ENCODE results near the gene ACSS2. TPM values are rescaled to one million over a fixed set of nuclear protein-coding genes. Genes with fewer than 3 reads are reported as not detected.
A peak's percentile ranks its signal among the peaks of the same experiment; 100 is the strongest.

Gene ACSS2
- total RNA-seq, 1 donor from 2014 or later, result 146 TPM

DNA sequence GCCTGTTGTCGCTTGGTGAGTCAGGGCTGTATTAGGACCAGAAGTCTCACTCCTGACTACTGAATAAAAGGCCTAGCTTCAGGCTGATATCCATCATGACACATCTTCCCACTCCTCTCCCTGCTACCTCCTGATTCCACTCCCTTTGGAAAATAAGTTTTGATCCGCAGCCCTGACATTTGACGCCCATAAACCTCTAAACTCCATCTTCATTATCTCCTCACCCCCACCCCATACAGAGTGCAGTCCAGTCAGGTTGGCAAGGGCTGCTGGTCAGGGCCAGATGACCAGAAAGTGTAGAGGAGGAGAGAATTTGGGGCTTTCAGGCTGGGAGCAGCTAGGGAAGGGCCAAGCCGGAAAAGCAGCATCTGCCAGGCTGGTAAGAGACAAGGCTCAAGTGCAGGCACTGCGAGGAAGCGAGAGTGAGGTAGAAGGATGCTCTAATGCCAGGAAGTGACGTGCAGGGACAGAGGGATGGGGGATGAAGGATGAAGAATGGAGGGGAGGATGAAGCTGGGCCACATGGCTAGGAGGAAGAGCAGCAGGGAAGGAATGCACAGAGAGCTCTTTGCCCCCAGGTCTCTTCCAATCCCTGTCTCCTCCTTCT lies 5.0 kb upstream of the ACSS2 start:
- no peaks in the 10 kb centered on the region for H3K36me3 ChIP-seq
- H3K4me3 ChIP-seq, result peak overlapping the region; percentile 77
- H3K27ac ChIP-seq, result no peak overlapping the region
- intact Hi-C loops (cut with DNase I), result loop anchor here (5.0 kb wide), 1 partner anchor 86 kb away; the partner anchor contains the start of genes GSS and MYH7B
- DNase-seq (no peak), ATAC-seq (no peak)
- H3K9me3 ChIP-seq, result no peaks in the 10 kb centered on the region
- H3K4me1 ChIP-seq, result peaks cover 35% of the 10 kb centered on the region
- H3K27me3 ChIP-seq, result no peaks in the 10 kb centered on the region
- TF ChIP-seq, protein P1, sequence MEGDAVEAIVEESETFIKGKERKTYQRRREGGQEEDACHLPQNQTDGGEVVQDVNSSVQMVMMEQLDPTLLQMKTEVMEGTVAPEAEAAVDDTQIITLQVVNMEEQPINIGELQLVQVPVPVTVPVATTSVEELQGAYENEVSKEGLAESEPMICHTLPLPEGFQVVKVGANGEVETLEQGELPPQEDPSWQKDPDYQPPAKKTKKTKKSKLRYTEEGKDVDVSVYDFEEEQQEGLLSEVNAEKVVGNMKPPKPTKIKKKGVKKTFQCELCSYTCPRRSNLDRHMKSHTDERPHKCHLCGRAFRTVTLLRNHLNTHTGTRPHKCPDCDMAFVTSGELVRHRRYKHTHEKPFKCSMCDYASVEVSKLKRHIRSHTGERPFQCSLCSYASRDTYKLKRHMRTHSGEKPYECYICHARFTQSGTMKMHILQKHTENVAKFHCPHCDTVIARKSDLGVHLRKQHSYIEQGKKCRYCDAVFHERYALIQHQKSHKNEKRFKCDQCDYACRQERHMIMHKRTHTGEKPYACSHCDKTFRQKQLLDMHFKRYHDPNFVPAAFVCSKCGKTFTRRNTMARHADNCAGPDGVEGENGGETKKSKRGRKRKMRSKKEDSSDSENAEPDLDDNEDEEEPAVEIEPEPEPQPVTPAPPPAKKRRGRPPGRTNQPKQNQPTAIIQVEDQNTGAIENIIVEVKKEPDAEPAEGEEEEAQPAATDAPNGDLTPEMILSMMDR (IDR thresholded peaks at IDR 0.05), result no peak

DNA sequence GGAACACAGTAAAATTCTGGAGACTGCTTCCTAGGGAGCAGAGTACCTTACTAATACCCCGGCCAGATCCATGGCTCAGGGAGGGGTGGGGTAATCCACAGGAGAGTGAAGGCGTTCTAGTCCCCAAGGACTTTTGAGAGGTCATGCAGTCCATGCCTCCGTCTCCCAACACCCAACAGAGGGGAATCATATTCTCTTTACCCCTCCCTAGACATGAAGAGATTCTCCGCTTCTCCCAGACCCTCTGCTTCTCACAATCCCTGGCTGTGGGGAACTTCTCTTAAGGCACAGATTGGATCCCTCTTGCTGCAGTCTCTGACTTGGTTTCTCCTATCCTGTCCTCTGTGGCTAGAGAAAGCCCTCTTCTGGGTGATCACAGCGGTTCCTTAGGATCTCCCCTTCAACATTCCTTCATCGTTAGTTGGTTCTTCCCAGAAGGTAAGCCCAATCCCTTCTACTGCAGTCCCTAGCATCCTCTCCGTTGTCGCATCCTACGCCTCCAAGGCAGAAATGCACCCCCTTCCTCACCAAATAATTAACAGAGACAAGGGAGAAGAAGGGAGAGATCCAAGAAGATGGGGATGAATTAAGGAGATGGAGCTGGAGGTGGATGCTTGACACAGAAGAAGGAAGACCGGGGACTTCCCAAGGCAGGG lies 4.3 kb upstream of the ACSS2 start:
- H3K4me3 ChIP-seq, result peak overlapping the region; percentile 77

DNA sequence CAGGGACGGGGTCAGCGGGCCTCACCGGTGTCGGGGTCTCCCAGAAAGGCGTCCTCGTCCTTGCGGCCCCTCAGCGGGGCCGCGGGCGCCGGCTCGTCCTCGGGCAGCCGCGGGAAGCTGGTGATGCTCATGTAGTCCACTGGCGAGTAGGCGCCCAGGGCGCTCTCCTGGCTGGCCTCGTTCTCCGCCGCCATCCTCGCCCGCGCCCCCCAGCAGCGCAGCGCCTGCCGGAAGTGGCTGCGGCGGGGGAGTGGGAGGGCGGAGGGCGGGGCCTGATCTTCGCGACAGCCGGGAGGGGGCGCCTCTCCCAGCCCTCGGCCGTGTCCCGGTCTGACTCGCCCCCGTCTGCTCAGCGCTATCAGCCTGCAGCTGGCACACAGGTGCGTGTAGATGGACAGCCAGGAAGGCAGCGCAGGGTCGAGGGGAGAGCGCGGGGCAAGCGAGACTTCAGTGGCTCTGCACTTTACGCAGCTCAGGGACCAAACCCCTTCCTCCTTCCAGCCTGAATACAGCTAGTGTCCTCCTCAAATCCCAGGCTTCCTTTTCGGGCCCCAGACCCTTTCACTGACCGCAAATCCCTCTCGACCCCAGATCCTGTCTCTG lies 3.7 kb upstream of the ACSS2 start, which contains the start of gene GGT7:
Gene GGT7, minus strand, starts transcription at position 235 of the 603 bp plus-strand sequence. Its CDS starts 41 bp downstream, at position 194.
- Histone ChIP-seq H3K36me3 (no peaks in the 10 kb centered on the region), H3K27ac (peak within 1 kb of the TSS; percentile 65), H3K27me3 (no peaks in the 10 kb centered on the region), H3K4me1 (peaks cover 35% of the 10 kb centered on the region), H3K4me3 (peak within 1 kb of the TSS; percentile 77), H3K9me3 (no peaks in the 10 kb centered on the region)
- intact Hi-C loops (cut with DNase I), result loop anchor here (5.0 kb wide), 1 partner anchor 85 kb away; the partner anchor contains the start of genes GSS and MYH7B
- TF ChIP-seq, protein P1 (IDR thresholded peaks at IDR 0.05), result peak; percentile 72
- ATAC-seq, result peak; percentile 65
- DNase-seq, result peak; percentile 93

More for the DNA sequence above, 4.3 kb upstream of the ACSS2 start:
- intact Hi-C loops (cut with DNase I), result loop anchor here (5.0 kb wide), 1 partner anchor 85 kb away; the partner anchor contains the start of genes GSS and MYH7B
- H3K36me3 ChIP-seq, result no peaks in the 10 kb centered on the region
- TF ChIP-seq, protein P1 (IDR thresholded peaks at IDR 0.05), result no peak
- H3K27me3 ChIP-seq, result no peaks in the 10 kb centered on the region
- DNase-seq, result no peak
- ATAC-seq, result no peak
- peaks cover 35% of the 10 kb centered on the region for H3K4me1 ChIP-seq
- no peaks in the 10 kb centered on the region for H3K9me3 ChIP-seq
- peak overlapping the region; percentile 65 for H3K27ac ChIP-seq

DNA sequence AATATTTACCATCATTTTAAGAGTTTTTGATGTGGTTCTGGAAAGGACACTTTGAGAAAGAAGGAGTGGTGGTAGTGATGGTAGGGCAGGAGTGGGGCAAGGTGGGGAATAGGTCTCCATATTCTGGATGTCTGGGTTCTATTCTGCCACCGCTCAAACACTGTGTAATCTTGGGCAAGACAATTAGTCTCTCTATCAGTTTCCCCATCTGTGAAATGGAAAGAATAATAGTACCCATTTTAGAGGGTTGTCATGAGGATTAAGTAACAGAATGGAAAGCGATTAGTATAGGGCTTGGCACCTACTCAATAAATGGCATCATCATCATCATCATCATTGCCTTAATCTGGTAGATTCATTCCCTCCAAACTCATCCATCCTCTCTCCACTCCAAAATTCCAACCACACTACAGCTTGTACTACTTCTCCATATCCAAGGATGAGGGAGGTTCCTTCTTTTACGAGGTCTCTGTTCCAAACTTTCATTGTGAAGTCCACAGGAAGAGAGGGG lies 2.8 kb upstream of the ACSS2 start:
- ATAC-seq (no peak), DNase-seq (no peak)
- TF ChIP-seq, protein P1 (IDR thresholded peaks at IDR 0.05), result no peak
- Histone ChIP-seq H3K9me3 (no peaks in the 10 kb centered on the region), H3K4me3 (no peak overlapping the region), H3K27ac (no peak overlapping the region), H3K4me1 (peaks cover 39% of the 10 kb centered on the region), H3K36me3 (no peaks in the 10 kb centered on the region), H3K27me3 (no peaks in the 10 kb centered on the region)
- intact Hi-C loops (cut with DNase I), result loop anchor here (5.0 kb wide), 1 partner anchor 84 kb away; the partner anchor contains the start of genes GSS and MYH7B

DNA sequence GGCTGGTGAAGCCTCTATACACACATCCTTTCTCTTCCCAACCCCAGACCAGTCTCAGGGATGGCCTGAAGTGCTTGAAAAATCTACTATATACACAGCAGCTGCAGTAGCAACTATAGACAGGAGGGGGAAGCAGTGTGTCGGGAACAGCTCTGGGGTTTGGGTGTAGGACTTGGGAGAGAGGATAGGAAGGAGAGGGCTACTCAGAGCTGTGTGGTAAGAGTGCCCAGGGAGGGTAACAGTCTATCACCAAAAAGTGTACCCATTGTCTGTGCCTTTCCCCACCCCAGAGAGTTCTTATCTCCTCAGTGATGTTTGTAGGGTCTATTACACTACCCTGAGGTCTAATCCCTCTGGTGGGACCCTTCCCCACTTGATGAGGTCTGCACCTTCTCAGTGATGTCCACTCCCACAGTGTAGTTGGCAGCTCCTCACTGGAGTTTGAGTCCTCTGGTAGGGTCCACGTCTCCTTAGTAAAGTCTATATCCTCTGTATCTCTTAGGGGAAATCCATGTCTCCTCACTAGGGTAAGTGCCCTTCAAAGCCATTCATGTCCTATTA lies 2.2 kb upstream of the ACSS2 start:
- intact Hi-C loops (cut with DNase I), result loop anchor here (5.0 kb wide), 1 partner anchor 83 kb away; the partner anchor contains the start of genes GSS and MYH7B
- H3K27ac ChIP-seq, result peak overlapping the region; percentile 84
- DNase-seq (no peak), ATAC-seq (peak; percentile 62)
- no peaks in the 10 kb centered on the region for H3K27me3 ChIP-seq
- H3K4me3 ChIP-seq, result no peak overlapping the region
- H3K36me3 ChIP-seq, result no peaks in the 10 kb centered on the region
- peaks cover 39% of the 10 kb centered on the region for H3K4me1 ChIP-seq
- TF ChIP-seq, protein P1 (IDR thresholded peaks at IDR 0.05), result peak; percentile 88
- no peaks in the 10 kb centered on the region for H3K9me3 ChIP-seq

All from upper lobe of right lung (tissue), 1 donor.